Natural killer cell (primary cell): Measurements from ENCODE around the gene DOCK9. TPM values are rescaled to one million over a fixed set of nuclear protein-coding genes. Genes with fewer than 3 reads are reported as not detected.

Experiments used
- ATAC-seq, 3 donors: fragments of 150-1000 bp in 2 of 3; fragments of 200-7000 bp in 1 of 3; cut with Tn5 transposase; 1 replicate in 1 of 3; 2 replicates in 2 of 3; pipeline ENCODE4 v1.10.0; 2021; ENCODE audit warnings: mild to moderate bottlenecking in 2 of 3, moderate library complexity in 2 of 3
- DNase-seq, 2 donors: peaks; one replicate each; pipeline versions ENCODE4 v3.0.0 to v3.0.0-alpha.2; 2013 to 2021; ENCODE audit warnings: mixed read lengths in 1 of 2
- H3K27ac ChIP-seq: one replicate; pipeline ENCODE4 v1.5.1; 2013; ENCODE audit warnings: mild to moderate bottlenecking, low read length
- H3K27me3 ChIP-seq: one replicate; pipeline ENCODE4 v1.6.1; 2013; ENCODE audit warnings: low read length; ENCODE audit not compliant: control insufficient read depth, insufficient read depth
- H3K36me3 ChIP-seq: one replicate; pipeline ENCODE4 v1.6.1; 2013; ENCODE audit warnings: low read length; ENCODE audit not compliant: control insufficient read depth, insufficient read depth
- H3K4me1 ChIP-seq: one replicate; pipeline ENCODE4 v1.6.1; 2013; ENCODE audit warnings: low read length; ENCODE audit not compliant: control insufficient read depth, insufficient read depth
- H3K4me3 ChIP-seq: one replicate; pipeline ENCODE4 v1.5.1; 2013; ENCODE audit warnings: low read length
- H3K9me3 ChIP-seq: one replicate; pipeline ENCODE4 v1.6.1; 2013; ENCODE audit warnings: low read length; ENCODE audit not compliant: control insufficient read depth, insufficient read depth
- H3K27ac Mint-ChIP-seq, 2 donors: one replicate each; pipeline ENCODE4 v1.8.0; 2022; ENCODE audit warnings: mild to moderate bottlenecking in 2 of 2, mixed read lengths in 2 of 2, moderate library complexity in 1 of 2
- H3K27me3 Mint-ChIP-seq, 2 donors: one replicate each; pipeline ENCODE4 v1.8.0; 2022; ENCODE audit warnings: low read depth in 2 of 2, mixed read lengths in 2 of 2
- H3K36me3 Mint-ChIP-seq: one replicate; pipeline ENCODE4 v1.8.0; 2022; ENCODE audit warnings: mixed read lengths
- H3K4me1 Mint-ChIP-seq, 2 donors: one replicate each; pipeline ENCODE4 v1.8.0; 2022; ENCODE audit warnings: mixed read lengths in 2 of 2
- H3K4me3 Mint-ChIP-seq: one replicate; pipeline ENCODE4 v1.8.0; 2022; ENCODE audit warnings: mild to moderate bottlenecking, moderate library complexity, mixed read lengths
- H3K9me3 Mint-ChIP-seq, 2 donors: one replicate each; pipeline ENCODE4 v1.8.0; 2022; ENCODE audit warnings: mixed read lengths in 2 of 2
- WGBS: methylation state at CpG from one replicate; pipeline ENCODE4 v1.1.7; 2013; ENCODE audit warnings: missing lambda C conversion rate; ENCODE audit not compliant: insufficient coverage; 5-methylcytosine and 5-hydroxymethylcytosine counted together
- intact Hi-C: fragments of 100-400 bp; cut with micrococcal nuclease; formaldehyde crosslinking; loops from one replicate; pipeline ENCODE4 v1.14.2; 2022
- total RNA-seq, 4 donors: library from RNA; stranded (reverse); fragments of 120-200 nt in 1 of 4; gene quantifications; one replicate each; pipeline versions ENCODE4 v1.2.3 to v1.2.4, GENCODE V29; 2013 to 2022
- TF ChIP-seq, protein P1 (sequence below): fragments of 200-600 bp; IDR thresholded peaks from one replicate; pipeline ENCODE4 v1.8.0; 2022; ENCODE audit warnings: antibody characterized with exemption

The DOCK9 gene
- total RNA-seq, 3 donors from 2014 or later (not counting 1 experiment from before 2014, with no cell fraction given): 31.5 to 42.5 (median 40.9) TPM

DNA sequence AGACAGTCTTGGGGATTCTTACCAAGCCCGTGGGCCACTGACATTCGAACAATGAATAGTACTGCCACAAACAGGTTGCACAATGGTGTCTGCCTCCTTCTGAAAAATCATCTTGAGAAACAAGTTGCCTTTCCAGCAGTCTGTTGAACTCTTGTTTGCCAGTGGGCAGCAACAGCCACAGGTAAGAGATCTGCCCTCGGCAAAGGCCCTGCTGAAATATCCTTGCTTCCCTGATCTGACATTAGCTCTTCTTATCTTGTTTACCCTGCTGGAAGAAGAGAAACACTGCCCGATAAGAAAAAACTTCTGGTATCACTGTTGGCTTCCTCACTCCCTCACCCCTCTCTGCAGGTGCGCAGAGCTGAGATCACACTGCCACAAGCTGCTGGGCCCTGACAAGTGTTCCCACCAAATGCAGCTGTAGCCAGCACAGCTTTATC is 2.0 kb downstream of the DOCK9 start:
- DNase-seq: no peak
- no peak overlapping the region for H3K27ac ChIP-seq
- Mint-ChIP-seq H3K9me3 (no peaks in the 10 kb centered on the region), H3K4me3 (no peak overlapping the region), H3K27me3 (peaks cover 0 to 7% of the 10 kb centered on the region in 2 donors), H3K27ac (peak overlapping the region; percentile 36 to 46), H3K36me3 (no peaks in the 10 kb centered on the region), H3K4me1 (peaks cover 17 to 38% of the 10 kb centered on the region in 2 donors)
- H3K27me3 ChIP-seq: no peaks in the 10 kb centered on the region
- H3K4me3 ChIP-seq: no peak overlapping the region
- TF ChIP-seq, protein P1, sequence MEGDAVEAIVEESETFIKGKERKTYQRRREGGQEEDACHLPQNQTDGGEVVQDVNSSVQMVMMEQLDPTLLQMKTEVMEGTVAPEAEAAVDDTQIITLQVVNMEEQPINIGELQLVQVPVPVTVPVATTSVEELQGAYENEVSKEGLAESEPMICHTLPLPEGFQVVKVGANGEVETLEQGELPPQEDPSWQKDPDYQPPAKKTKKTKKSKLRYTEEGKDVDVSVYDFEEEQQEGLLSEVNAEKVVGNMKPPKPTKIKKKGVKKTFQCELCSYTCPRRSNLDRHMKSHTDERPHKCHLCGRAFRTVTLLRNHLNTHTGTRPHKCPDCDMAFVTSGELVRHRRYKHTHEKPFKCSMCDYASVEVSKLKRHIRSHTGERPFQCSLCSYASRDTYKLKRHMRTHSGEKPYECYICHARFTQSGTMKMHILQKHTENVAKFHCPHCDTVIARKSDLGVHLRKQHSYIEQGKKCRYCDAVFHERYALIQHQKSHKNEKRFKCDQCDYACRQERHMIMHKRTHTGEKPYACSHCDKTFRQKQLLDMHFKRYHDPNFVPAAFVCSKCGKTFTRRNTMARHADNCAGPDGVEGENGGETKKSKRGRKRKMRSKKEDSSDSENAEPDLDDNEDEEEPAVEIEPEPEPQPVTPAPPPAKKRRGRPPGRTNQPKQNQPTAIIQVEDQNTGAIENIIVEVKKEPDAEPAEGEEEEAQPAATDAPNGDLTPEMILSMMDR: no peak
- H3K36me3 ChIP-seq: no peaks in the 10 kb centered on the region
- intact Hi-C loops: no loop called here
- no peaks in the 10 kb centered on the region for H3K4me1 ChIP-seq
- no peak for ATAC-seq
- 38% methylated on average over 5 of the region's 5 CpGs for WGBS
- no peaks in the 10 kb centered on the region for H3K9me3 ChIP-seq

DNA sequence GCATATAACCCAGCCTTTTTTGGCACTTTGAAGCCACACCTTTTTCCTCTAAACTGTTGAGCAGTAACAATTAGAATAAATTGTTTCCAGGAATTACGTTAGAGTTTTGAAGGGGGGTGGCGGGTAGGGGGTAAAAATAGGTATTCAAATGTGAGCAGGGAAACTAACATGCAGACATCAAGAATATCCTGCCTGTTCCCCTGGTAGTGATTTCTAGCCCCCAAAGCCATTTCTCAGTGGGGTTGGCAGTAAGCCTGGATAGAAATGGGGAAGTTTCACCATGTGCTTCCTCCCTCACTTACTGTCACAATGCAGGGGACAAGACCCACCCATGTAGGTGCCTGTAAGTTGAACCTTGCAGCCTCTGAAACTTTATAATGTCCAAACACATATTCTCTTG is 3.8 kb downstream of the DOCK9 start:
- no peak overlapping the region for H3K4me3 ChIP-seq
- H3K4me1 ChIP-seq: no peaks in the 10 kb centered on the region
- Mint-ChIP-seq H3K27ac (no peak overlapping the region), H3K4me3 (no peak overlapping the region), H3K36me3 (no peaks in the 10 kb centered on the region), H3K9me3 (no peaks in the 10 kb centered on the region), H3K4me1 (peaks cover 24 to 38% of the 10 kb centered on the region in 2 donors), H3K27me3 (peaks cover 0 to 7% of the 10 kb centered on the region in 2 donors)
- intact Hi-C loops: no loop called here
- no peaks in the 10 kb centered on the region for H3K27me3 ChIP-seq
- no peaks in the 10 kb centered on the region for H3K9me3 ChIP-seq
- H3K27ac ChIP-seq: no peak overlapping the region
- TF ChIP-seq, protein P1: no peak
- ATAC-seq (no peak), DNase-seq (no peak)
- WGBS: 28% methylated on average over 2 of the region's 2 CpGs
- H3K36me3 ChIP-seq: no peaks in the 10 kb centered on the region

DNA sequence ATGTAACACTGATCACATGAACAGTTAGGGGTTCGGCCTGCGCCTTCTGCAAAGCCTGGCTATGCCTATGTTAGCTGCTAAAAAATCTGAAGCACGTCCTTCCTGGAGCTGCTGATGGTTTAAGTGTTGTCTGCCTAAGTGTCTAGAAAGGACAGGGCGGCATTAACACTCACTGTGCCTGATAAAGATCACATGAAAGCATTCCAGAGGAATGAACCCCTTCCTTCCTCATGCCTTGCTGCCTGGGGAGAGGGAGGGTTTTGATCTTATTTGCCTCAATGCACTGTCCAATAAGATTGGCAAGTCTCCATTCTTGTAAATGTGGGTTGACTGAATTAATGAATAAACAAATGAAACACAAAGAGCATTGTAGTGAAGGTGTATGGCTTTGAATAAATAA is 5.2 kb downstream of the DOCK9 start:
- Mint-ChIP-seq H3K27me3 (peaks cover 0 to 7% of the 10 kb centered on the region in 2 donors), H3K36me3 (no peaks in the 10 kb centered on the region), H3K9me3 (no peaks in the 10 kb centered on the region), H3K4me1 (peaks cover 27% of the 10 kb centered on the region in 2 donors), H3K4me3 (no peak overlapping the region), H3K27ac (no peak overlapping the region)
- Histone ChIP-seq H3K27ac (no peak overlapping the region), H3K27me3 (no peaks in the 10 kb centered on the region), H3K4me1 (no peaks in the 10 kb centered on the region), H3K36me3 (no peaks in the 10 kb centered on the region), H3K9me3 (no peaks in the 10 kb centered on the region), H3K4me3 (no peak overlapping the region)
- ATAC-seq (no peak), DNase-seq (no peak)
- intact Hi-C loops: no loop called here
- 96% methylated on average over 3 of the region's 4 CpGs for WGBS
- TF ChIP-seq, protein P1: no peak

DNA sequence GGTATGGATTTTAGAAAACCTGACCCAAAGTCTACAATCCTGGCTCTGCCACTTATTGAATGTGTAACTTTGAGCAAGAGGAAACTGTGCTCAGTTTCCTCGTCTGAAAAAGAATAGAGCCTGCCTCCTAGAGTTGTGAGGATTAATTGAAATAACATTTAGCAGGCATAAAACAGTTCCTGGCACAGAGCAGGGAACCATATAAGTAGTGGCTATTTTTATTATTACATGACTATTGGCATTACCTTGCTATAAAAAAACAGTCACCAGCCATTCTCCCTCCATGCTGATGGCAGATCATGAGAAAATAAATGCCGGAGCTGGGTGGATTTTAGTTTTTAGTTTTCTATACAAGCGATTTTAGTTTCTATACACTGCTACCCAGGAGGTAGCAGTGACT is 5.8 kb downstream of the DOCK9 start:
- WGBS: 85% methylated on average over 2 of the region's 3 CpGs
- H3K27me3 ChIP-seq: no peaks in the 10 kb centered on the region
- no peak overlapping the region for H3K4me3 ChIP-seq
- no peaks in the 10 kb centered on the region for H3K9me3 Mint-ChIP-seq
- H3K4me3 Mint-ChIP-seq: no peak overlapping the region
- H3K9me3 ChIP-seq: no peaks in the 10 kb centered on the region
- intact Hi-C loops: no loop called here
- no peaks in the 10 kb centered on the region for H3K4me1 ChIP-seq
- no peaks in the 10 kb centered on the region for H3K36me3 Mint-ChIP-seq
- DNase-seq (no peak), ATAC-seq (no peak)
- no peak overlapping the region for H3K27ac Mint-ChIP-seq
- H3K27ac ChIP-seq: no peak overlapping the region
- H3K4me1 Mint-ChIP-seq: peaks cover 22 to 27% of the 10 kb centered on the region in 2 donors
- TF ChIP-seq, protein P1: no peak
- H3K36me3 ChIP-seq: no peaks in the 10 kb centered on the region
- peaks cover 0 to 7% of the 10 kb centered on the region in 2 donors for H3K27me3 Mint-ChIP-seq
